Endothelial cell of umbilical vein (primary cell): ENCODE measurements around the gene MARK1.

Experiments used
- EZH2 ChIP-seq: IDR thresholded peaks from 2 replicates; pipeline ENCODE4 v1.6.1; 2012; ENCODE audit warnings: borderline replicate concordance, low read depth, mild to moderate bottlenecking, moderate library complexity, low read length, inconsistent platforms; ENCODE audit not compliant: severe bottlenecking
- GATA2 ChIP-seq: IDR thresholded peaks from 2 replicates; pipeline ENCODE4 v1.7.0; 2011; ENCODE audit warnings: low read depth, mild to moderate bottlenecking, moderate library complexity, mixed read lengths, low read length; ENCODE audit not compliant: insufficient read length, insufficient read depth
- JUN ChIP-seq: IDR thresholded peaks from 2 replicates; pipeline ENCODE4 v1.6.1; 2011; ENCODE audit warnings: borderline replicate concordance, low read depth; ENCODE audit not compliant: insufficient read length, insufficient read depth
- MYC ChIP-seq: IDR thresholded peaks from one replicate; pipeline ENCODE4 v1.6.1; 2011; ENCODE audit warnings: mild to moderate bottlenecking, low read depth, low read length
- POLR2A ChIP-seq: IDR thresholded peaks from 2 replicates; pipeline ENCODE4 v1.6.1; 2012; ENCODE audit warnings: low read depth, mild to moderate bottlenecking, control low read depth, low read length
- POLR2AphosphoS5 ChIP-seq: IDR thresholded peaks from 2 replicates; pipeline ENCODE4 v1.6.1; 2012; ENCODE audit warnings: low read depth, mild to moderate bottlenecking, control low read depth, low read length, moderate library complexity; ENCODE audit not compliant: insufficient read depth
- TF ChIP-seq, protein P1 (sequence below), 2 donors: IDR thresholded peaks; 1 replicate in 1 of 2; 2 replicates in 1 of 2; pipeline ENCODE4 v1.5.1; 2011; ENCODE audit warnings: low read length in 2 of 2, mild to moderate bottlenecking in 2 of 2, moderate library complexity in 2 of 2, control low read depth in 1 of 2, inconsistent platforms in 1 of 2, low read depth in 1 of 2; ENCODE audit not compliant: insufficient read depth in 1 of 2; ENCODE audit errors: extremely low read depth in 1 of 2
- TF ChIP-seq, protein P2 (sequence below): IDR thresholded peaks from 2 replicates; pipeline ENCODE4 v1.6.1; 2011; ENCODE audit not compliant: insufficient read depth, insufficient read length

DNA sequence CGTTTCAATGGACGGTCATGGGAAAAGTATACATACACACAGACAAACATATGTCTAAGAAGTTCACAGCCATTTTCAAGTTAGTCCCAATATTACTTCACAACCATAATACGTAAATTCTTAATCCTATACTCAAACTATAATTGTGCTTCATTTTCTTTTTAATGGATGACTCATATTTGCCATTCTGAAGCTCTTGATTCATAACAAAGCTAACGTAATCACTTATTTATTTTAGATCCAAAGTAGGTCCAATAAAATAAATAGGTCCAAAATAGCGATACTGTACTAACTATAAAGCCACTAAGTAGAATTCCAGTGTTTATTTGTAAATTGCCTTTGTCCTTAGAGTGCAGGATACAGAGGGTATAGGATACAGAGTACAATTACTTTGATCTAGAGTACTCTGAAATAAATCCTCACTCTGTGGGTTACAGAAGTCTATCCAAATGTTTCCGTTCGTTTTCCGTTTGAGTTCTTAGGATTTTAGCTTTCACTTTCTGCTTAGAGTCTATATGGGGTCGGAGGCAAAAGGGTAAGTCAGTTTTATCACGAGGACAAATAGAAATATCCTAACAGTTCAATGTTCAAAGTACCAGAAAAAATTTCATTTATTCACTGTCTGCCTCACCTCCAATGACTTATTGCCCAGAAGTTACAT, 153.4 kb downstream of the MARK1 start:
- TF ChIP-seq, protein P1, sequence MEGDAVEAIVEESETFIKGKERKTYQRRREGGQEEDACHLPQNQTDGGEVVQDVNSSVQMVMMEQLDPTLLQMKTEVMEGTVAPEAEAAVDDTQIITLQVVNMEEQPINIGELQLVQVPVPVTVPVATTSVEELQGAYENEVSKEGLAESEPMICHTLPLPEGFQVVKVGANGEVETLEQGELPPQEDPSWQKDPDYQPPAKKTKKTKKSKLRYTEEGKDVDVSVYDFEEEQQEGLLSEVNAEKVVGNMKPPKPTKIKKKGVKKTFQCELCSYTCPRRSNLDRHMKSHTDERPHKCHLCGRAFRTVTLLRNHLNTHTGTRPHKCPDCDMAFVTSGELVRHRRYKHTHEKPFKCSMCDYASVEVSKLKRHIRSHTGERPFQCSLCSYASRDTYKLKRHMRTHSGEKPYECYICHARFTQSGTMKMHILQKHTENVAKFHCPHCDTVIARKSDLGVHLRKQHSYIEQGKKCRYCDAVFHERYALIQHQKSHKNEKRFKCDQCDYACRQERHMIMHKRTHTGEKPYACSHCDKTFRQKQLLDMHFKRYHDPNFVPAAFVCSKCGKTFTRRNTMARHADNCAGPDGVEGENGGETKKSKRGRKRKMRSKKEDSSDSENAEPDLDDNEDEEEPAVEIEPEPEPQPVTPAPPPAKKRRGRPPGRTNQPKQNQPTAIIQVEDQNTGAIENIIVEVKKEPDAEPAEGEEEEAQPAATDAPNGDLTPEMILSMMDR (IDR thresholded peaks at IDR 0.05; ENCODE audit: extremely low read depth in 1 of 2, insufficient read depth in 1 of 2, low read depth in 1 of 2, low read length in 2 of 2) = no peak
- TF ChIP-seq GATA2 (no peak), POLR2AphosphoS5 (no peak), EZH2 (no peak), MYC (no peak), POLR2A (no peak), JUN (peak; percentile 52)
- TF ChIP-seq, protein P2, sequence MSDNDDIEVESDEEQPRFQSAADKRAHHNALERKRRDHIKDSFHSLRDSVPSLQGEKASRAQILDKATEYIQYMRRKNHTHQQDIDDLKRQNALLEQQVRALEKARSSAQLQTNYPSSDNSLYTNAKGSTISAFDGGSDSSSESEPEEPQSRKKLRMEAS = no peak
